ENCODE measurements around the gene FTCD. TPM values are rescaled to one million over a fixed set of nuclear protein-coding genes. Genes with fewer than 3 reads are reported as not detected.

The FTCD gene
- total and polyA plus RNA-seq, 2 of the 4 experiments (the other 2 are of a cell fraction), result 0.55 TPM; not detected in 1

- CTCF ChIA-PET, result no interaction called here
- in situ Hi-C loops (cut with MboI; ENCODE audit: low sequenced_read_pairs), result no loop called here
- TF ChIP-seq MAFK (IDR thresholded peaks at IDR 0.05; ENCODE audit: low read depth, low read length), result no peak
- TF ChIP-seq CEBPB (IDR thresholded peaks at IDR 0.05; ENCODE audit: low read depth, low read length), result no peak
- no peak for TF ChIP-seq CTCF (conservative IDR thresholded peaks at IDR 0.05; ENCODE audit: low read depth, low read length)
- no peak for TF ChIP-seq POLR2A (IDR thresholded peaks at IDR 0.05; ENCODE audit: low read depth, low read length)
- no peak for TF ChIP-seq CHD1 (IDR thresholded peaks at IDR 0.05; ENCODE audit: low read depth, low read length)
- no peak for TF ChIP-seq ELK1 (IDR thresholded peaks at IDR 0.05; ENCODE audit: borderline replicate concordance, low read depth, low read length)
- no peak for TF ChIP-seq SMC3 (IDR thresholded peaks at IDR 0.05; ENCODE audit: low read depth, low read length)
- no peak for TF ChIP-seq MAZ (IDR thresholded peaks at IDR 0.05; ENCODE audit: borderline replicate concordance, low read depth, low read length)
- TF ChIP-seq BHLHE40 (IDR thresholded peaks at IDR 0.05; ENCODE audit: low read depth, low read length), result no peak
- TF ChIP-seq RAD21 (IDR thresholded peaks at IDR 0.05; ENCODE audit: low read length), result no peak
- no peak for TF ChIP-seq RCOR1 (IDR thresholded peaks at IDR 0.05; ENCODE audit: insufficient replicate concordance, low read length)
- TF ChIP-seq MXI1 (IDR thresholded peaks at IDR 0.05; ENCODE audit: borderline replicate concordance, low read depth, low read length), result no peak
- no peak for TF ChIP-seq FOS (IDR thresholded peaks at IDR 0.05; ENCODE audit: low read depth, low read length)
- TF ChIP-seq USF2 (IDR thresholded peaks at IDR 0.05; ENCODE audit: low read depth, low read length), result no peak
- TF ChIP-seq NFE2L2 (IDR thresholded peaks at IDR 0.05; ENCODE audit: low read depth, low read length), result no peak
Observed at GRCh38 chr21:46159841-46160656, 4.7 kb upstream of the FTCD start.

More at GRCh38 chr21:46159841-46160656, 4.7 kb upstream of the FTCD start:
- Histone ChIP-seq H3K9me3 (ENCODE audit: control insufficient read depth, insufficient read depth, low read length) (peaks cover 2% of the 10 kb centered on the region; the same call in 1 of the 2 replicates), H3K23ac (ENCODE audit: low read depth, low read length) (no peak overlapping the region), H3K4me3 (ENCODE audit: insufficient read depth, low read depth, low read length) (no peak overlapping the region), H2AK9ac (replicated peaks; ENCODE audit: low read depth, low read length, poor library complexity) (no peak overlapping the region), H2BK15ac (ENCODE audit: low read depth, low read length) (no peak overlapping the region), H3K36me3 (ENCODE audit: control insufficient read depth, insufficient read depth, low read length) (peaks cover 5% of the 10 kb centered on the region), H2BK5ac (ENCODE audit: low read depth, low read length, poor library complexity, severe bottlenecking) (no peak overlapping the region), H3K9me1 (ENCODE audit: insufficient read depth, low read length) (0 out of 2 replicates have a peak, but pooled peaks cover 3% of the 10 kb centered on the region), H3K4me2 (ENCODE audit: low read depth, low read length) (no peak overlapping the region), H2BK120ac (ENCODE audit: low read depth, low read length) (no peak overlapping the region), H3K18ac (ENCODE audit: low read depth, low read length) (no peak overlapping the region), H3K4me1 (ENCODE audit: control insufficient read depth, insufficient read depth, low read length) (no peaks in the 10 kb centered on the region), H3K14ac (replicated peaks; ENCODE audit: low read depth, low read length) (no peak overlapping the region), H3K4ac (ENCODE audit: low read depth, low read length) (no peak overlapping the region), H3K56ac (ENCODE audit: extremely low read depth, insufficient read depth, low read length) (no peak overlapping the region), H3K79me1 (ENCODE audit: low read depth in 1 of 2, low read length in 2 of 2) (no peaks in the 10 kb centered on the region), H4K20me1 (ENCODE audit: insufficient read depth, low read length) (no peaks in the 10 kb centered on the region), H3K27ac (ENCODE audit: insufficient read depth, low read length) (no peak overlapping the region), H4K91ac (ENCODE audit: insufficient read depth, low read depth, low read length) (no peak overlapping the region), H4K5ac (ENCODE audit: low read depth, low read length) (no peak overlapping the region), H2AFZ (replicated peaks; ENCODE audit: low read length, poor library complexity) (peak overlapping the region; percentile 32), H3K27me3 (ENCODE audit: control insufficient read depth, insufficient read depth, low read length) (no peaks in the 10 kb centered on the region), H2BK20ac (ENCODE audit: low read depth, low read length) (no peak overlapping the region), H4K8ac (ENCODE audit: low read depth in 2 of 2, low read length in 2 of 2) (no peak overlapping the region), H3K9ac (ENCODE audit: low read depth, low read length) (no peak overlapping the region), H2AK5ac (ENCODE audit: low read depth, low read length) (no peak overlapping the region)
- ATAC-seq (ENCODE audit: low read depth) (no peak), DNase-seq (no peak)
- intact Hi-C loops (cut with micrococcal nuclease) (no loop called here), dilution Hi-C loops (cut with HindIII; ENCODE audit: low sequenced_read_pairs, unreplicated experiment) (no loop called here)
- 92% methylated on average over 16 of the region's 32 CpGs; no CpG with 5 or more reads in 1 of the 2 experiments for WGBS, 2 experiments (ENCODE audit: extremely low coverage in 2 of 2, insufficient read length in 1 of 2)
- POLR2A ChIA-PET (ENCODE audit: unreplicated experiment), result no interaction called here
- no TSS peak for BruUV-seq (replicated peaks)
